ENCODE data around the gene CCL19.

Gene CCL19

DNA sequence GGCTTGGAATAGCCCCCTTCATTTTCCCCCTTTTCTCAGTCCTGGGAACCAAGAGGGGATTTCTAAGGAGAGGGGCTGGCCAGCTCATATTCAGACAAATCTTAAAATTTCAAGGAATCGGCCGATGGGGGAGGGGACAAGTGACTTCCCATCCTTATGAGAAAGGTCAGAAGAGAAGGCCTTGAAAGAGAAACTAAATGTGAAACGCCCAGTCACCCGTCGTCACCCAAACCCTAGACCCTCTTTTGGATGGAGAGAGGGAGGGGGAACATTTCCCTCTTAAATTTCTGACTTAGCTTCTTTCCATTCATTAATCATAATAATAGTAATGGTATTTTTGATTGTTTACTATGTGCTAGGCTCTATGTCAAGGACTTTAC lies 850 bp upstream of the CCL19 start:
- WGBS: 100% methylated on average over 3 of the region's 5 CpGs
- H3K9ac ChIP-seq (ENCODE audit: low read depth, low read length): no peak overlapping the region
- H3K27me3 ChIP-seq (ENCODE audit: insufficient read depth, low read length): no peaks in the 10 kb centered on the region

DNA sequence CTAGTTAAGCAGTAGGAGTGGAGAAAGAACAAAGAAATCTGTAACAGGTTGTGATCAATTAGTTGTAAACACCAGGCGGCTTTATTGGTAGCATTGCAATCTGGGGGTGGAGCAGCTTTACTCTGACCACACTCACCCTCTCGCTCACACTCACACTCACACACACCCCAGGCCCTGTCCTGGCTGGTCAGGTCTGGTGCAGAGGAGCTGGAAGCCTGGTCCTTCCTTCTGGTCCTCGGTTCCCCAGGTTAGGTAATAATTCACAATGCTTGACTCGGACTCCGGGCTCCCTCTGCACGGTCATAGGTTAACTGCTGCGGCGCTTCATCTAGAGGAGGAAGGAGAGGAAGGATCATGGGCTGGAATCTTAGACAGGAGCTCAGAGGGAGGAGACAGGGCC lies 1.6 kb downstream of the CCL19 start:
- Histone ChIP-seq H3K9me3 (ENCODE audit: insufficient read depth, low read depth, low read length) (no peaks in the 10 kb centered on the region), H3K27me3 (ENCODE audit: insufficient read depth, low read length) (no peaks in the 10 kb centered on the region), H3K4me1 (ENCODE audit: insufficient read depth, low read length) (0 out of 2 replicates have a peak, but pooled peaks cover 6% of the 10 kb centered on the region), H3K27ac (ENCODE audit: low read depth, low read length) (no peak overlapping the region), H3K36me3 (ENCODE audit: insufficient read depth, low read length) (no peaks in the 10 kb centered on the region), H3K4me3 (ENCODE audit: low read length) (no peak overlapping the region), H3K9ac (ENCODE audit: low read depth, low read length) (no peak overlapping the region)
- 95% methylated on average over 8 of the region's 8 CpGs for WGBS

More for the DNA sequence above, 850 bp upstream of the CCL19 start:
- Histone ChIP-seq H3K4me1 (ENCODE audit: insufficient read depth, low read length) (0 out of 2 replicates have a peak, but pooled peaks cover 4% of the 10 kb centered on the region), H3K27ac (ENCODE audit: low read depth, low read length) (no peak overlapping the region), H3K9me3 (ENCODE audit: insufficient read depth, low read depth, low read length) (no peaks in the 10 kb centered on the region), H3K4me3 (ENCODE audit: low read length) (no peak overlapping the region), H3K36me3 (ENCODE audit: insufficient read depth, low read length) (no peaks in the 10 kb centered on the region)

DNA sequence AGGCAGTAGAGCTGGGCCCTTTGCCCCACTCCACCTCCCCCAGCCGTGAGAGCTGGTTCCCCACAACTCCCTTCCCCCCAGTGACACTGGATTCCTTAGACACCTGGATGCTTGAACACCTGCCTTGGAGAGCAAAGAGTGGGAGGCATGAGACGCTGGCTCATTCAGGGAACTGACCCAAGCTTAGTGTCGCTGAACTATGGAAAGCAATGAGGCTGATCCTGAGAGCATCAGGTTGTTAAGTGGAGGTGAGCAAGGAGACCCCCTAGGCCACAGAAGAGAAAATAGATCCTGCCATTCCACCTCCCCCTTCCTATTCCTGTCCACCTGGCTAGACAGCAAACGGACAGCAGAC lies 2.0 kb downstream of the CCL19 start:
- Histone ChIP-seq H3K4me3 (ENCODE audit: low read length) (no peak overlapping the region), H3K9me3 (ENCODE audit: insufficient read depth, low read depth, low read length) (no peaks in the 10 kb centered on the region), H3K27me3 (ENCODE audit: insufficient read depth, low read length) (no peaks in the 10 kb centered on the region), H3K4me1 (ENCODE audit: insufficient read depth, low read length) (0 out of 2 replicates have a peak, but pooled peaks cover 6% of the 10 kb centered on the region), H3K27ac (ENCODE audit: low read depth, low read length) (no peak overlapping the region), H3K36me3 (ENCODE audit: insufficient read depth, low read length) (no peaks in the 10 kb centered on the region), H3K9ac (ENCODE audit: low read depth, low read length) (no peak overlapping the region)
- 87% methylated on average over 4 of the region's 4 CpGs for WGBS

DNA sequence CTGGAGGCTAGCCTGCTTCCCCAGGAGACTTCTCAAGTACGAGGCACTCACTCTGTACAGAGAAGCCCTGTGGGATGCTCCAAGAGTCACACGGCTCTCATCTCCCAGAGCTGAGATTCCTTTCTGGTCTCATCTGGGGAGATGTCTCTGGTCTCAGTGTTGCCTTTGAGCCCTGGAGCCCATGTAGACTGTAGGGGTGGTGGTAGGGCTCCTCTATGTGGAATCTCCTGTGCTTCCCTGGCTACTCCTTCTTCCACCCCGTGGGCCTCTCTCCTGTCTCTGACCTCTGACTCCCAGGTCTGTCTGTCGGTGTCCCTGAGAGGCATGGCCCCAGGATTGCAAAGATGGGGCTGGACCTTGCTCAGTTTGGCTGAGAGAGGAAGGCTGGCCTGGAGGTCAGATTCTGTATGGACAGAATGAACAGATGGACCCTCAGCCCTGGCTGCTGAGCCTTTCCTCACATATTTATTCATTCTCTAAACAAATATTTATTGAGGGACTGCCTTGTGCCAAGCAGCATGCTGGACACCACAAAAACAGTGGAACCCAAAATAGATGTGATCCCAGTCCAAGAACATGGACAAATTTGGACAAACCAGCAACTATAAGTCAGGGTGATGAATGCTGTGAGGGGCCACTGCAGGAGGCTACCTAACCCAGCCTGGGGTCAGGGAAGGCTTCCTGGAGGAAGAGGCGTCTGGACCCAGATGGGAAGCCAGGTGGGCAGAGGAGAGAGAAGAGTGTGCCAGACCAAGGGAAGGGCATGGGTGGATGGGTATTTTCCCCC lies 2.6 kb downstream of the CCL19 start:
- no peak overlapping the region for H3K4me3 ChIP-seq (ENCODE audit: low read length)
- no peaks in the 10 kb centered on the region for H3K36me3 ChIP-seq (ENCODE audit: insufficient read depth, low read length)
- no peak overlapping the region for H3K27ac ChIP-seq (ENCODE audit: low read depth, low read length)
- 92% methylated on average over 5 of the region's 5 CpGs for WGBS
- 0 out of 2 replicates have a peak, but pooled peaks cover 6% of the 10 kb centered on the region for H3K4me1 ChIP-seq (ENCODE audit: insufficient read depth, low read length)
- H3K9me3 ChIP-seq (ENCODE audit: insufficient read depth, low read depth, low read length): no peaks in the 10 kb centered on the region
- H3K27me3 ChIP-seq (ENCODE audit: insufficient read depth, low read length): no peaks in the 10 kb centered on the region
- no peak overlapping the region for H3K9ac ChIP-seq (ENCODE audit: low read depth, low read length)

DNA sequence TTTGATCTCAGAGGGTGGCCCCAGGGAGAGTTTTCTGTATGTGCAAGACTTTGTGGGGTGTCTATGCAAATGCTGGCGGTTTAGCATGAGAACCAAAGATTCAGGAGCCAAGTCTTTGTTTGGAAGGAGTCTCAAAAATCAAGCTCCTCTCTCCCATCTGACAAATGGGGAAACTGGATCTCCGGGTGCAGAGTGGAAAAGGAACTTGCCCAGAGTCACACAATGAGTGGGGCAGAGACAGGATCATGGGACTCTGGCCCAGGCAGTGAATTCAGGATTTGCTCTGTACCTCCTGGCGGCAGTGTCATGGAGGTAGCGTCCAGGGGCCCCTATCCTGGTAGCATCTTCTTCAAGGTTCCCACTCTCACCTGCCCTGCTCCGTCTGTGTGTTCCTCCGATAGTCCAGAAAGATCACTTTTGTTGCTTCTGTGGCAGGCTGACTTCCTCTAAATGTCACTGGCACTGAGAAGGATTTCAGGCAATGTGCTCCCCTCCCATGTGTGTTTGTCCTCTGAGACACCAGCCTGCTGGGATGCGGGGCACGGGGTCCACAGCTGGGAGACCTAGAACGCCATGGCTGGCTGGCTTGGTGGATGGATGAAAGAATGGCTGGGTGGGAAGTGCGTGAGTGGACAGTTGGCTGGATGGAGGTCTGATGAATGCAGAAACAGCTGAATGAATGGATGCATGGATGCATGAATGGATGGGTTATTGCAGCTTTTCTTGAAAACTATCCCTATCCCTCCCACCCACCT lies 3.6 kb downstream of the CCL19 start:
- H3K27ac ChIP-seq (ENCODE audit: low read depth, low read length): no peak overlapping the region
- H3K36me3 ChIP-seq (ENCODE audit: insufficient read depth, low read length): no peaks in the 10 kb centered on the region
- no peaks in the 10 kb centered on the region for H3K9me3 ChIP-seq (ENCODE audit: insufficient read depth, low read depth, low read length)
- no peaks in the 10 kb centered on the region for H3K27me3 ChIP-seq (ENCODE audit: insufficient read depth, low read length)
- H3K9ac ChIP-seq (ENCODE audit: low read depth, low read length): no peak overlapping the region
- 91% methylated on average over 10 of the region's 10 CpGs for WGBS
- 0 out of 2 replicates have a peak, but pooled peaks cover 6% of the 10 kb centered on the region for H3K4me1 ChIP-seq (ENCODE audit: insufficient read depth, low read length)
- H3K4me3 ChIP-seq (ENCODE audit: low read length): no peak overlapping the region

DNA sequence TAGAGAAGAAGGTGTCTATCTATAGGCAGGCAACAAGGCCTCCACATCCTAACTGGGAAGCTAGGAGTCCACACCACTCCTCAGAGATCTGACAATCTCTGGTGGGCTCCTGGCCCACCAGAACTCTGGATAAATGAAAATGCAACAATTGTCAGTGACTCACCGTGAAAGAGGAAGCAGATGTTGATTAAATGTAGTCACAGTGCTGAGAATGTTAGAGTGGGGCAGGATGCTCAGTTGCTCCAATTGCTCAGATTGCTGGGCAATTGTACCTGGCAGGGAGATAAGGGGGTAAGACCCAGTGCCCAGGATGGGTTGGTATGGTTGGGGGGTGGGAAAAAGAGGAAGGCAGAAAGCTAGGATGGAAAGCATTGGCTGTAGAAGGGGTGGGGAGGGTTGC lies 4.3 kb downstream of the CCL19 start:
- Histone ChIP-seq H3K36me3 (ENCODE audit: insufficient read depth, low read length) (no peaks in the 10 kb centered on the region), H3K4me3 (ENCODE audit: low read length) (no peak overlapping the region), H3K9ac (ENCODE audit: low read depth, low read length) (no peak overlapping the region), H3K27ac (ENCODE audit: low read depth, low read length) (no peak overlapping the region), H3K4me1 (ENCODE audit: insufficient read depth, low read length) (0 out of 2 replicates have a peak, but pooled peaks cover 6% of the 10 kb centered on the region), H3K27me3 (ENCODE audit: insufficient read depth, low read length) (no peaks in the 10 kb centered on the region), H3K9me3 (ENCODE audit: insufficient read depth, low read depth, low read length) (no peaks in the 10 kb centered on the region)
- 91% methylated on average over 1 of the region's 1 CpG for WGBS

DNA sequence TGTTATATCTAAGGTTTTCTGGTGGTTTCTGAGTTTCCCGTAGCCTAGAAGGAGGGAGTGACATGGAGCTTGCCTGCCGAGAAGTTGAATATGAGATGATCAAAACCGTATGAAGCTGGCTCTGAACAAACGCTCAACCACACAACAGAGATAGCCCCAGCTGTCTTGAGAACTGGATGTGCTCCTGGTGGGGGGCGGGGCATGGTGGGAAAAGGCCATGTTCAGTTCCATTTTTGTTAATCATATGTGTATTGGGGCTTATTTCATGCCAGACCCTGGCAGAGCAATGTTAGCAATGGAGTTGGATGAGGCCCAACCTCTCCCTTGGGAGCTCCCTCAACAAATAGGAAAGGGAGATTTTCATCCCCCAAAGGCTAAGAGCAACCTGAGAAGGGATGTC lies 4.8 kb downstream of the CCL19 start:
- 91% methylated on average over 5 of the region's 5 CpGs for WGBS
- Histone ChIP-seq H3K27me3 (ENCODE audit: insufficient read depth, low read length) (no peaks in the 10 kb centered on the region), H3K4me3 (ENCODE audit: low read length) (no peak overlapping the region), H3K9me3 (ENCODE audit: insufficient read depth, low read depth, low read length) (no peaks in the 10 kb centered on the region), H3K27ac (ENCODE audit: low read depth, low read length) (no peak overlapping the region), H3K9ac (ENCODE audit: low read depth, low read length) (no peak overlapping the region), H3K36me3 (ENCODE audit: insufficient read depth, low read length) (no peaks in the 10 kb centered on the region), H3K4me1 (ENCODE audit: insufficient read depth, low read length) (0 out of 2 replicates have a peak, but pooled peaks cover 6% of the 10 kb centered on the region)

DNA sequence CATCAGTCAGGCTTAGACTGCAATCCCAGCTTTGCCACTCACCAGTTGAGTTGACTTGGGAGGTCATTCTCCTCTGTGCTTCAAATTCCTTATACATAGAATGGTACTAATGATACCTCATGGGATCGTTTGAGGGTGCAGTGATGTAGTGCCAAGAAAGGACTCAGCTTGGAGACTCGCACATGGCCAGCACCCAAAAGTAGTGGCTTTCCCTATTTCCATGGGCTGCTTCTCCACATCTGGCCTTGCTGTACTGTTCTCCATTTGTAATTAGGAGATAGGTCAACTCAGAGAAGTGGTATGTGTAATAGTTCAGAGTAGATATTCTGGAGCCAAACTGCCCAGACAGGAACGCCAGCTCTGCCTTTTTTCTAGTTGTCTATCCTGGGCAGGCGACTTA lies 5.5 kb downstream of the CCL19 start:
- Histone ChIP-seq H3K9me3 (ENCODE audit: insufficient read depth, low read depth, low read length) (no peaks in the 10 kb centered on the region), H3K4me1 (ENCODE audit: insufficient read depth, low read length) (0 out of 2 replicates have a peak, but pooled peaks cover 6% of the 10 kb centered on the region), H3K27me3 (ENCODE audit: insufficient read depth, low read length) (no peaks in the 10 kb centered on the region), H3K36me3 (ENCODE audit: insufficient read depth, low read length) (no peaks in the 10 kb centered on the region), H3K4me3 (ENCODE audit: low read length) (no peak overlapping the region), H3K27ac (ENCODE audit: low read depth, low read length) (no peak overlapping the region), H3K9ac (ENCODE audit: low read depth, low read length) (no peak overlapping the region)
- 92% methylated on average over 4 of the region's 4 CpGs for WGBS

DNA sequence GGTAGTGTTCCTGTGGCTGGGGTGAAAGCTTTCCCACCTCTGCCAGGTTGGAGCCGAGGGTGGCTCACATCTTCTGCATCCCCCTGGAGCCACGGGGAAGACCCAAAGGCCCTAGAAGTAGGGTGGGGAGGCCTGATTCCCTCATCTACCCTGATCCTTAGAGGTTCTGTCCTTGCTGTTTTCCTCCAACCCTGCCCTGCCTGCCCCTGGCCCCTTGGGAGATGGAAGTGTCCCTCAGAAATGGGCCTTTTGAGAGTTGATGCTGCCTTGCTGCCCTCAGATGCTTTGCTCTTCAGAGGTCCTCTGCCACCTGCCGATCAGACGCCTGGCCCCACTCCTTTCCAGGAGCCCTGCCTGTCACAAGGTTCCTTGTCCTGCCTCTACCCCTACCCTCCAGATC lies 6.3 kb downstream of the CCL19 start:
- WGBS: 89% methylated on average over 4 of the region's 4 CpGs
- H3K27me3 ChIP-seq (ENCODE audit: insufficient read depth, low read length): no peaks in the 10 kb centered on the region
- no peaks in the 10 kb centered on the region for H3K9me3 ChIP-seq (ENCODE audit: insufficient read depth, low read depth, low read length)
- H3K9ac ChIP-seq (ENCODE audit: low read depth, low read length): no peak overlapping the region
- H3K4me1 ChIP-seq (ENCODE audit: insufficient read depth, low read length): 0 out of 2 replicates have a peak, but pooled peaks cover 6% of the 10 kb centered on the region
- H3K36me3 ChIP-seq (ENCODE audit: insufficient read depth, low read length): no peaks in the 10 kb centered on the region
- H3K4me3 ChIP-seq (ENCODE audit: low read length): no peak overlapping the region
- no peak overlapping the region for H3K27ac ChIP-seq (ENCODE audit: low read depth, low read length)

DNA sequence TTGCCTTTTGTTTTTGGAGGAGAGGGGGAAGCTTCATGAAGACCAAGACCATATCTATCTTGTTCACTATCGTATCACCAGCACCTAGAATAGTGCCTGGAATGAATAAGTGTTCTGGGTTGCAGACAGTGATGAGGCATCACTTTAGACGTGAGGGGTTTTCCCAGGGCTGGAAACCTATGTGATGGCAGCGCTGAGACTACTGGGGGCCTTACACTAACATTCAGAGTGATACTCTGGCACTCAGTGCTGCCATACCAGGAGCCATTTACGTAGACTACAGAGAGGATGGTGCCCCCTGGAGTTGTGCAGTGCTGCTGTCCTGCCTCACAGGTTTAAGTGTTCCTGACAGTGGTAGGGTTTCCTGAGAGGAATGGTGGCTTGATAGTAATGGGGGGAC lies 6.9 kb downstream of the CCL19 start:
- H3K4me1 ChIP-seq (ENCODE audit: insufficient read depth, low read length): 0 out of 2 replicates have a peak, but pooled peaks cover 6% of the 10 kb centered on the region
- H3K27ac ChIP-seq (ENCODE audit: low read depth, low read length): no peak overlapping the region
- WGBS: 91% methylated on average over 4 of the region's 4 CpGs

DNA sequence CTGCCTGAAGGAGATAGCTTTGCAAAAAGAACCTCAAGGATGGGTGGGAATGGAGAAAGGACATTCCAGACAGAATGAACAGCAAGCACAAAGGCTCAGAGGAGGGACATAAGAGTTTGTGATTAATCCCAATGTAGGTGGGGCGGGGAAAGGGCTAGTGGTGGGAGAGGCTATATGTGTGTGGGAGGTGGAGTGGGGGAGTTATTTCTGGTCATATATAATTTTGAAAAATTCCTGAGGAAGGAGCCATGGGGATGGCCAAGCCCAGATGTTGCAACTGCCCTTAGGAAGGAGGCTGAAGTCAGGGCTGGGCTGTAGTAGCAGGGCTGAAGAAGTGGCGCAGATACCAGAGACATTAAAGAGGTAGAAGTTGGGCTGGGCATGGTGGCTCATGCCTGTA lies 15.2 kb downstream of the CCL19 start:
- no peak overlapping the region for H3K4me3 ChIP-seq (ENCODE audit: low read length)
- no peak overlapping the region for H3K9ac ChIP-seq (ENCODE audit: low read depth, low read length)
- H3K36me3 ChIP-seq (ENCODE audit: insufficient read depth, low read length): no peaks in the 10 kb centered on the region
- H3K4me1 ChIP-seq (ENCODE audit: insufficient read depth, low read length): 0 out of 2 replicates have a peak, but pooled peaks cover 2% of the 10 kb centered on the region
- 95% methylated on average over 2 of the region's 2 CpGs for WGBS
- no peaks in the 10 kb centered on the region for H3K27me3 ChIP-seq (ENCODE audit: insufficient read depth, low read length)
- H3K27ac ChIP-seq (ENCODE audit: low read depth, low read length): no peak overlapping the region
- no peaks in the 10 kb centered on the region for H3K9me3 ChIP-seq (ENCODE audit: insufficient read depth, low read depth, low read length)

More for the DNA sequence above, 6.9 kb downstream of the CCL19 start:
- Histone ChIP-seq H3K27me3 (ENCODE audit: insufficient read depth, low read length) (no peaks in the 10 kb centered on the region), H3K36me3 (ENCODE audit: insufficient read depth, low read length) (no peaks in the 10 kb centered on the region), H3K9ac (ENCODE audit: low read depth, low read length) (no peak overlapping the region), H3K4me3 (ENCODE audit: low read length) (no peak overlapping the region), H3K9me3 (ENCODE audit: insufficient read depth, low read depth, low read length) (no peaks in the 10 kb centered on the region)
